Hematopoietic multipotent progenitor cell treated with erythropoietin and hydrocortisone succinate and interleukin-3 and kit ligand, for 4 days (in vitro differentiated cells): ENCODE results near the gene RNF148.

Experiments used
- DNase-seq: peaks from one replicate; pipeline ENCODE4 v3.0.0-alpha.2; 2015

RNF148 gene, protein sequence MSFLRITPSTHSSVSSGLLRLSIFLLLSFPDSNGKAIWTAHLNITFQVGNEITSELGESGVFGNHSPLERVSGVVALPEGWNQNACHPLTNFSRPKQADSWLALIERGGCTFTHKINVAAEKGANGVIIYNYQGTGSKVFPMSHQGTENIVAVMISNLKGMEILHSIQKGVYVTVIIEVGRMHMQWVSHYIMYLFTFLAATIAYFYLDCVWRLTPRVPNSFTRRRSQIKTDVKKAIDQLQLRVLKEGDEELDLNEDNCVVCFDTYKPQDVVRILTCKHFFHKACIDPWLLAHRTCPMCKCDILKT

DNA sequence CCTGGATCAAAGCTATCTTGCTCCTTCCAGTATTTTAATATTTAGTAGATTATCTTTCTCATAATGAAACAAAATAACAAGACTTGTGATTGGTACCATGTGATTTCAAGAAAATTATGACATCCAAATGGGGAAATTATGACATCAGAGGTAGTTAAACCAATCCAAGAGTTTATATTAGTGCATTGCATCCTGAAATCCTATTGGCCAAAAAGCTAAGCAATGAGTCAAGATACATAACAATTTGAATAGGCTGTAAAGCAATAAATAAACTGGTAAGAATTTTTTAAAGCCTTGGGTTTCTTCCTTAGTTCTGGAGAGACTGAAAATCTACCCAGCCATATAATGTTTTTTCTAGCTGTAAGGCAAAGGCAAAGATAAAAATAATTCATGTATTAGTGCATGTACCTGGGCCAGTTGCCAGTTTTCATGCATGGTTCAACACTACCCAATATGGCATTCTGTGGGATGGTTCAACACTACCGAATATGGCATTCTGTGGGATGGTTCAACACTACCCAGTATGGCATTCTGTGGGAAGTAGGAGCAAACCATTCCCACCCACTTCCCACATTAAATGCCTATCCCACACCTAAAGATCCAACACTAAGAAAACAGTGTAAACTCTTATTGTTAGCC, at the start of gene RNF148:
Gene RNF148, minus strand, starts transcription at position 51 of the 639 bp plus-strand sequence. CDS start 172 bp downstream, outside the sequence.
- DNase-seq, result no peak

DNA sequence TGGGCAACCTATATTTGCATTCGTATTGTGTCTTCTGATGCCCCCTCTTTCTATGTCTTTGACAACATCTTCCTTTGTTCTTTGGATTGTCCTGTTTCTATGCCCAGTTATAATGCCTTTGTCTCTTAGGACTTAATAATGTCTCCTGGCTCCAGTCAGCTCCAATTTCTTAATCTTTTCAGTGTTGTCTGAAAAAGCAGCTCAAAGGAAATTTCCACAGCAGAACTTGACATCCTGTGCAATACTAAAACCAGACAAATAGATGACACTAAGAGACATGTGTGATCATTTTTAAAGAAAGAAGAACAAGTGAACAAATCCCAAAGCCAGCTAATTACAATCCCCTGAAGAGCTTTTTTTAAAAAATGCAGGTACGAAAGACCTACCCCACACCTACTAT, 47.7 kb upstream of the RNF148 start:
- DNase-seq, result no peak

DNA sequence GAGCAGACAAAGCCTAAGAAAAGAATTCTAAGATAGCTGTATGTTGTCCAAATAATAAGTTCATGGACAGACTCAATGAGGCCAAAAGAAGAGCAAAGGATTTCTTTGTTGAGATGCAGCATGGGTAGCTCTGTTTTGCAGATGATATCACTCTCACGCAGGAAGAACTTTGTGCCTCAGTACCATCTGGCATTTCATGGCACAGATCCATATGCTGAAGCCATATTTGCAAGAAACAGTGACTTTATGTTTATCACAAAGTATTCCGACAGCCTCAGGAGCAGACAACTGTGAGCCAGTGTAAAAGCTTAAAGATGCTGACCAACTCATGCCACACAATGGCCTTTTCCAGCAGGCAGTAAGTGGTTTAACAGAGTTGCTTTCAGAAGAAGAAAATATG, 45.5 kb upstream of the RNF148 start:
- no peak for DNase-seq

DNA sequence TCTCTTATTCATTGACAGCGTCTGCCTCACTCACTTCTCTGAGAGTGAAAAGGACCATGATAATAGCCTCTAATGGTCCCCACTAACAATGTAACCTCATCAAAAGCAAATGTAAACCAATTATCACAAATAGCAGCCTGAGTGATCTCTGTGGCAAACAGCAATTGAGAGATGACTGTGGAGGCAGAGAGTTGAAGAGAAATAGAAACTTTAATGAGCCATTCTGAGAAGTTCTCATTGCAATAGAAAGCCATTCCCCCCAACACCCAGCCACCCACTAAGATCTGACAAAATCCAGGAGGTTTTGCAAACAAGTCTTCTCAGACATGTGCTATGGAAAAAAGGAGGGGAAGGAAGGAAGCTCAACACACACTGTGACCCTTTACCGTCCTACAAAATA, 44.2 kb upstream of the RNF148 start:
- no peak for DNase-seq

DNA sequence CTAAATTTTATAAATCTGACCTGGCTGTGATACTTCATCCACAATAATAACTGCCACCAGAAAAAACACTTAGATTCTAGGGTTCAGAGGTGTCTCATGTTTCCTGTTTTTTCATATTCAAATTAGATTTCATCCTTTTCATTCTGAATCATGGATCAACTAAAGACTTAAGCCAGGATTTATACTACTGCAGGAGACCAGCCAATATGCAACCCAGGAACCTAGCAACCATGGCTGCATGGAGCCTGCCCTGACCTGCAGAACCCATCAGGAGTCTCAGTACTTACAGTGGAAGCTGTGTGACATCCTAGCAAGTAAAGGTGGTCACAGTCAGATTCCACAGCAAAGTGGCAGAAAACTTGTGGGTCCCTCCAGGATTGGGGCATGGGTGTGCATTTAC, 40.5 kb upstream of the RNF148 start:
- no peak for DNase-seq

DNA sequence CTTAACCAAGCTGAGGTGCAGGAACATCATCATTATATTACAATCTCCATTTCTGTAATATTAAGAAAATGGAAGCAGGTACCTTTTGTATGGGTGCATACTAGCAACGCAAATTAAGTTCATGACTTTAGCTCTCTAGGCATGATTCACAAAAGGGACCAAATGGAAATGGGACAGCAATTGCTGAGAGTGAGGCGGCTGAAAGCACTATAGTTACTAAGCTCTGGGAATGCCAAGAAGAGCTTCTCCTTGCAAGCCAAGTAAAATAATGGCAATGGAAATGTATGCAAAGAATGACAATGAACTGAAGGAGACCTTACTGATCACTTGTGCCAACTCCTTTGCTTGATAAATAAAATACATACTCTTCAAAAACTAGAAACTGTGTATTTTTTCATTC, 36.2 kb upstream of the RNF148 start:
- no peak for DNase-seq

DNA sequence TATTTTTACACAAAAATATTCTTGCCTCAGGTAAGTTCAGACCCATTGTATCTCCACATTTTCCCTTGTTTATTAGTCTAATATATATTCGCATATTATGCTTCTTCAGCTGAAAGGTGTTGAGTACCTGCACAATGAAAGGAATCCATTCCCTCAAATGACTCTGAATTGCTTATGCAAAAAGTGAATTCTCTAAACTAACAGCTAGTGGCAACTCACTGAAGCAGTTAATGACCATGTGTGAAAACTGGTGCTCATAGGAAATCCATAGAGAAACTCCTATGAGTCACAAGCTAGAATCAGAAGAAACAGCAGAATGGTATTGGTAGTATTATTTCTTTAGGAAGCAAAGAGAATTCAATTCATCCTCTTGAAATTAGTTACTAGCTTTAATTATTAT, 33.5 kb upstream of the RNF148 start:
- no peak for DNase-seq

DNA sequence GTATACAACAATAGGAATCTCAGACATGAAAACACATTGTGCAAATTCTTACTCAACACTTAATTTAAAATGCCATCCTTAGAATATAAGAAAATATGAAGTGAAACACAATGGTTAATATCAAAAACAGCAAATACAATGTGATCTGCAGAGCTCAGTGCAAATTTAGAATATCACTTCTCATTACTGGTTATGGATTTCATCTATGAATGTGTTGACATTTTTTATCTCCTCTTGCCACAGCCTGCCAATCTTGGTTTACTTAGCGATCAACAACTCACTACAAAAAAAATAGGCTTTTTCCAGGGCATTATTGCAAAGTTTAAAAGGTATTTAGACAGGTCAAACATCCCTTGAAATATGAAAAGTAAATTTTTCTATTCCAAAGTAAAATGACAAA, 25.0 kb upstream of the RNF148 start:
- DNase-seq, result no peak

DNA sequence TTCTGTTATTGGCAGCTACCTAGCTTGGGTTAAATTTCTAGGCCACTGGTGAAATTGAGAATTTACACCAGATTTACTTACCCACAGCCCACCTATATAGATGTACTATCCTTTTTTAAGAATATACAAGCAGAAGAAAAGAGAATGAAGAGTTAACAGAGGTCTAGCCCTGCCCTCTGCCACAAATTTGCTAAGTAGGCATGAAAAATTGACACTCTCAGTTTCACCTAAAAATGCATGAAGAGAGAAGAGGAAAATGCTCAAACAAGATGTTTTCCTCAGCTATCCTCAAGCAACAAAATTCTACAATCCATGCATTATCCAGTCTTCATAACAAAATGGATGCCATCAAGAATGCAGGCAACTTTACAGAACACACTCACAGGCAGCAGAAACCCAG, 24.6 kb upstream of the RNF148 start:
- no peak for DNase-seq

DNA sequence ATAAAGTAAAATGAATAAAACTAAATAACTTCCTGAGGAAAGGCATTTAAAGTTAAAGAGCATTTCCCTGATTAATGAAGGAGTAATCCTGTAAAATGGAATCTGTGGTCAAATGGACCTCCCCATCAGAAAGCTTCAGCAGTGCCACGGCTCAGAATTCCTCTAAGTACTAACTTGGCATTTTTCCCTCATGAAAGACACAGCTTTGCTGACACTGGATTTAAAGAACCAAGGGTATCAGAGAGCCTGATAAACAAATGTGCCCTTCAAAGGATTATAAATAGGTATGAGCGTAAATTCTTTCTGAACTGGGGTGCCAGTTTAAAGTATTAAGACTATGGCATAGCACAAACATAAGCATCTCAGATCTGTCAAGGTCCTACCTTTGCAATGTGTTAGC, 24.2 kb upstream of the RNF148 start:
- DNase-seq, result no peak

DNA sequence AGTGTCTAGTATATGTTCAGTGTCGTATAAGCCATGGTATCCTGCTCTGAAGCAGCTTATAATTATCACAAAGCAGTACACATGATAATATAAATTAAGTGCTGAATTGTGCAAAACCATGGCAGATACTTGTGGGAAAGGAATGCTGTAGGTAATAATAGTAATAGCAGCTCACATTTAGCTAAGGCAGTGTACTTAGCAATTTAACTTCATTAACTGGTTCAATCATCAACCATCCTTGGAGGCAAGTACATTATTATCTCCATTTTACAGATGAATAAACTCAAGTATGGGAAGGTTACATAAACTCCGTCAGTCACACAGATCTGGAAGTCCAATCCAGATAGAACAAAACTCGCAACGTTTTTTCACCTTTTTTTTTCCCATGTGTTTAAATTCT, 21.6 kb upstream of the RNF148 start:
- no peak for DNase-seq

DNA sequence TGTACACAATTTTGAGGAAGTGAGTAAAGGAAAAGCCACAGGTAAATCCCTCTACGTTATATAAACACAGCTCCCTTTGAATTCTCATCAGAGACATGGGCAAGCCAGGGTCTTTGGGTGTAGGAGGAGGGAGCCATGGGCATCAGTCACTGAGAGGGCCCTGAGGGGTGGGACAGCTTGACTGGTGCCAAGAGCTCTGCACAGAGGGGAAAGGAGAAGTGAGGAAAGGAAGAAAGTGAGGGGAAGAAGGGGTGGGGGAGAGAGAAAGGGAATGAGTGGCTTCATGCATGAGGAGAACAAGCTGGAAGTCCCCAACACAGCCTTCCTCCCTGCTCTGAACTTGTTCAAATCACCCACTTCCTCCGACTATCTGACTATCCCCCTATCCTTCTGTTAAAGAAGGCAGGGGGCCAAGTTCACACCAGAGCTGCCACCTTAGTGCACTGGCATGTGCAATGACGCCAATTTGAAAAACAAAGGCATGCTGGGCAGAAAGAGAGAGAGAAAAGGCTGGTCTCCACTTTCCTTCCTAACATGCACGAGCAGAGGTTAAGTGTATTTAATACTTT, 16.4 kb upstream of the RNF148 start:
- DNase-seq, result no peak

DNA sequence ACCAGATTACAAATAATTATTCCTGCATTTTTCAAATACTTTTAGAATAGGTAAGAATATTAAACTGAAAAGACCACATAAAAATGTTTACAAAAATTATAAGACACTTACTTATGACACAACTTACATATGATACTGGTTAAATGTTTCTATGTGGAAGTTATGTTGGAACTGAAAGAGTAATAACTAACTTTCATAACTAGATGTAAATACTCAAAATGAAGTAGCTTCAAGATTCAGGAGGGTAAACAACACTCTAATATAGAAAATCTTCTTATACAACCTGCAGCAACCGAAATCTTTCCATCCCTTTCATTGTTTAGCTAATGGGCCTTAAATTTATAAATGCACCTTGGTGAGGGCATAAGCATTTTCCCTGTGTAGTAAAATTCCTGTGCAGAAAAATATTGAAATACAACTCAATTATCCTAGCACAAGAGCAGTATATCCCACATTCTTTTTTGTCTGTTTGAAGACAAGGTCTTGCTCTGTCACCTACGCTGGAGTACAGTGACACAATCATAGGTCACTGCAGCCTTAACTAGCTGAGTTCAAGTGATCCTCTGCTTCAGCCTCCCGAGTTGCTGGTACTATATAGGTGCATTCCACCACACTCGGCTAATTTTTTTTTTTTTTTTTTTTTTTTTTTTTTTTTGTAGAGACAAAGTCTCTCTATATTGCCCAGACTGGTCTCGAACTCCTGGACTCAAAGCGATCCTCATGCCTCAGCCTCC, 14.8 kb upstream of the RNF148 start:
- no peak for DNase-seq

DNA sequence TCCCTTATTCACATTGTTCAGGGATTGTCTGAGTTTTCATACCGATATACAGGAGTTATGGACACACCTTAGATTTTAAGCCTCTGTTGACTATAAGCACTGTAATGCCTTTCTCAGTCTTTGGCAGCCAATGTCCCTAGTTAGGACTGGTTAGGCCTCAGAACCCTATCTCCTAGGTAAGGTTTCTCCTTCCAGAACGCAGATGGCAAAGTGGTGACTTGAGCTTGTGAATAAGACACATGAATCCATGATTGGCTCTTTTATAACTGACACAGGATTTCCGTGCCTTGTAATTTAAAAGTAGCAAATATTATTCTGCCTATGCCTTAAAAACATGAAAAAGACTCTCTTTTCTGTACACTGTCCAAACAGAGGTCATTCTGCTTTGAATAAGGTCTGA, 12.5 kb upstream of the RNF148 start:
- no peak for DNase-seq

DNA sequence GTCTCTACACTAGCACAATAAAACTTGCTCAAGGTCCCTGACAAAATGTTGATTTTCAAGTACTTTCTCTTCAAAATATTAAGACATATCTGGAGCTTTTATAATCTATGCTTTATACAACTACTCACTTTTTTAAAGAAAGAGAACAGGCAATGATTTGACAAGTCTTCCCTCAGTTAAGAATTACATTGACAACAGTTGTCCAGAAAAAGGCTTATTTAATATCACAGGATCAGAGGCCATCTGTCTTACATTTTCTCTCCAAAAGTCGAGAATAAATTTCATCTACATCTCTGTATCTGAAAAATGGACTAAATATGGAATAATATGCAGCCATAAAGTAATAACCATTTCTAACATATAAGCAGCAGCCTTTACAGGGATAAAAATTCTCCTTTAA, 8.2 kb upstream of the RNF148 start:
- DNase-seq, result no peak

DNA sequence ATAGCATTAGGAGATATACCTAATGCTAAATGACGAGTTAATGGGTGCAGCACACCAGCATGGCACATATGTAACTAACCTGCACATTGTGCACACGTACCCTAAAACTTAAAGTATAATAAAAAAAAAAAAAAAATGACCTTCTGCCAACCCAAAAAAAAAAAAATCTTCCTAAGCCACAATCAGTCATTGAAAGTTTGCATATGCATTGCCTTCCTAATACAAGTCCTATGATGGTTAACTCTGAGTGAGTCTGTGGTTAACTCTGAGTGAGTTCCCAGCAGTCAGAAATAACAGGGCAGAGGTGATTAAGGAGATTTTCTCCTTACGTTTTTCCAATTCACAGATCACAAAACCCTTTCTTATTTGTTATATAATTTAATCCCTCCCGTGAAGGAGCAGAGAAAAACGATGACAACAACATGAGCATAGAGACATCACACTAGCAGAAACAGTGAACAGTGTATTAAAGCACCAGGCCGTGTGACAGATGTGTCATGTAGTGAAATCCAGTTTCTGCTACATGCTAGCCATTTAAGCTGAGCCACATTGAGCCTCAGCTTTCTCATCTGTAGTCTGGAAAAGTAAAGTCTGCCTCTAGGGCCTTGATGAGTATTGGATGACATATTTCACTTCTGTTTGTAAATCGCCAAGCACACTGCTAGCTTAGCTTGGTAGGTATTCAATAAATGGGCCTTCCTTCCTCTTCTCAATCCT, 7.4 kb upstream of the RNF148 start:
- no peak for DNase-seq

DNA sequence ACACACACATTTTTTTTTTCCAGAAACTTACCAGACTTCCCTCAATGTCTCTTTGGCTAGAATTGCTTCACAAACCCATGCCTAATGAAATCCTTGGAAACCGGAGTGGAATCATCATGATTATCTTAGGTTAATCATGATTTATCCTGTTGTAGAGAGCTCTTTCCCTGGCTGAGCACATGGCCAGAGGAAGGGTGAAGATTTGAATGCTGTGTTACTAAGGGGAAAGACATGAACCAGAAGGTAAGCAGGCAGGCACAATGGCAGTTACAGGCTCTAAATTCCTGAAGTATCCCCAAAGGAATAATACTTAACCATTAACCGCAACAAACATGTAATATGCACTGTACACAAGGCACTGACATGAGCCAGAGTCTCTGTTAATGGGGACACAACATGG, 4.1 kb upstream of the RNF148 start:
- DNase-seq, result no peak

DNA sequence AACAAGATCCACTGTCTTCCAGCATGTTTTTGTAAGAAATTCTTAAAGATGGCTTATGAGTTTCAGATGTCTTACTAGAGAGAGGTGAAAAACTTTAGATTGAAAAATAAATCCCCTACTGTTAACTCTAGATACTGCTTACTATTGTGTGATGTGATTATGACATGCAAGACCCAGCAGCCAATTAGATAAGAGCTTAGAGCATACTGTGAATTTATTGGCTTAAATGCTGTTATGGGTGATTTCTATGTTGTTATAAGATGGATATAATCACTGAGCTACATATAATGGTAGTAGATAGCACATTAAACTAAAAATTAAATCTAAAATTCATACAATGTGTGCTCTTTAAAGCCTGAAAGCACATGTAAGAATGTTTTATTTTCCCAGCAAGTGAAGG, 3.7 kb downstream of the RNF148 start, which contains the start of gene RNF133:
Gene RNF133, minus strand, starts transcription at position 101 of the 400 bp plus-strand sequence. CDS start 199 bp downstream, outside the sequence.
- DNase-seq, result no peak

DNA sequence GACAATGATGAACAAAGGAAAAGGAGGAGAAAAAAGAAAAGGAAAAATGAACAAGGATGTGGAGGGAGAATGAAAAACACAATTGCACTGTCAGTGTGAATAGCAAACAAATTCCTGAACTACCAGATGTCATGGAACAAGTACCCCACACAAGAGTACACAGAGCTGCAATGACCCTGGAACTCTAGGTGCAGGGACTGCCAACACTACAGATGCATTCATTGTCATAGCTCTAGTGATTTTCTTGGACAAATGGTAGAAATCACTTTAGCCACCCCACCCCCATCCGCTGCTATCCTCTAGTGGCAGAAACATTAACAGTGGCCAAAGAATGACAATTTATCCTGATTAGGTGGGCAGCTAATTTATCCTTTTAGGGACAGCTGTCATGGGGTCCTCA, 6.9 kb downstream of the RNF148 start:
- DNase-seq, result no peak

DNA sequence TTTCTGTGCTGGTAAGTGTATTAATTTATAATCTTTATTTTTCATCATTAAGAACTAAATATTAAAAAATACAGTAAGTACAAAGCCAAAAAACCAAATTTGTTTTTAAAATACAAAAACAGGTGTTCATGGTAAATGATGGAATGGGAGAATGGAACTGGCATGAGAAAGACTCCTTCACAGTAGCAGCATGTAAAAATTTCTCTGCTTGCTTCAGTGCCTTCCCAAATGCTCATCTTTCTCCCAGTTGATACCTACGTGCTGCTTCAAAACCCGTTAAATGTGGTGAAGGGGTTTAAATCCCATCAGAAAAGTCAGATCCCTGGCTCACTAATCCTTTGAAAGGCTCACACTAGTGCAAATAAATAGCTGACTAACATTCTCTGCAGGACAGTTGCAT, 8.0 kb downstream of the RNF148 start:
- no peak for DNase-seq

DNA sequence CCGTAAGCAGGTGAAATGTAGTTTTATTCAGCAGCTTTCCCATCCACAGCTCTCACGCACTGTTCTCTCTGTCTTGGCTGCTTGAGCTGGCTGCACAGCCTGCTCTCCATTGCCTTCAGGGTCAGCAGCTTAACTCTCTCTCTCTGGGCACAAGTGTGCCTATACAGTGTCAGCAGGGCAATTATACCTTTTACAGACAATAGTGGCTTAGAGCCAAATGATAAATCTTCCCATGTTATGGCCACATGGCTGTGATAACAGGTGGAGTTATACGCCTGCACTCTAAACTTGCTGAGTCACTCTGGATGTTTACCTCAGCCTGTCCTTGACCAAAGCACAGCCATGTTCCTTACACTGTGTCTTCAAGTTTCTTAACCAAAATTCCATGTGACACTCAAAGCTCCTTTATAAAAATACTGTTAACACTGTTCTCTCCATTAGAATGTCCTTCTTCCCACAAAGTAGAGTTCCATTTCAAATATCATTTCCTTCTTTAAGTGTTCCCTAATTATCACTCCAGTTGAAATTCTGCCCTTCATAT, 9.9 kb downstream of the RNF148 start:
- DNase-seq, result no peak

DNA sequence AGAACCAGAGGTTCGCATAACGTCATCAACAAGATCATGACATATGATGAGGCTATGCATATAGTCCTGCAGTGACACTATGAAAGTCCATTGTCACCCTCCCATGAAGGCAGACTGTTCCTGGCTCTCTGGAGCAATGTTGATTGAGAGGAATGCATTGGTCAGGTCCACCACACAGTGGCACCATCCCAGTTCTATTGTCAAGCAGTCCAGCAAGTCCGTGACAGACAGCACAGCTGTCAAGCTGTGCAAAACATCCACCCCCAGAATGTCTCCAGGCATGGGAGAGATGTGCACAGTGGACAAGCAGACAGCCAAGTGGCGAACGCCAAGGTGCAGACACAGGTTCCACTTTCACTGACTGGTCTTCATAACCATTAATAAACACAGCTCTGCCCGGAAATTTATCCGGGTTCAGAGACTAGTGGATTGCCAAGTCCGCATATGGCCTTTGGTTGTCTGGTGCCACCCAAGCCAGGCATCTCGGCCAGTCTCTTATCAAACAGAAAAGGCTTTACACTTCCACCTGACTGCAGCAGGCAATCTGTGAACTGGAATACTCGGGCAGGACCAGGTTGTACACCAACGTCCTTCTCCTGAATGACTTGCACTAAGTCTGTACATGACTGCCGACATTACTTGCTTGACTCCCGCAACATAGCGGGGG, 11.0 kb downstream of the RNF148 start:
- DNase-seq, result no peak
